CD4-positive, alpha-beta T cell treated with Interleukin-21 for 1 hour (primary cell): ENCODE results near the gene TMEM163.

ENCODE experiments used
- DNase-seq: peaks from one replicate; pipeline ENCODE4 v3.0.0-alpha.2; 2020

TMEM163 gene

DNA sequence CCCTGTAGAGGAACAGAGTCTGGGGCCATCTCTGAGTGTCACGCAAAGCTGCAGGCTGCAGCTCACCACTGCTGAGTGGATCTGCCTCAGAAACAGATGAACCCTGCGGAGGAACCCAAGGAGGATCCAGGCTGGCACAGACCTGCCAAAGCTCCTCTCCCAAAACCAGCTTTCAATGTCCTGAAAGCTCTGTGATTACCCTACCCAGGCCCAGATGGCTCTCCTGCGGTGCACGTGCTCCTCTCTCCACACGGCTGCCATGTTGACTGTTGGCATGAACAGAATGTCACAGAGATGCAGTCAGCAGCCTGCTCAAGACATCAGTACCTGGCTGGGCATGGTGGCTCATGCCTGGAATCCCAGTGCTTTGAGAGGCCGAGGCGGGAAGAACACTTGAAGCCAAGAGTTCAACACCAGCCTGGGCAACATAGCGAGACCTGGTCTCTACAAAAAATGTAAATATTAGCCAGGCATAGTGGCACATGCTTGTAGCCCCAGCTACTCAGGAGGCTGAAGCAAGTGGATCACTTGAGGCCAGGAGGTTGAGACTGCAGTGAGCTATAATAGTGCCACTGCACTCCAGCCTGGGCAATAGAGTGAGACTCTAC lies 248.1 kb downstream of the TMEM163 start:
- no peak for DNase-seq

DNA sequence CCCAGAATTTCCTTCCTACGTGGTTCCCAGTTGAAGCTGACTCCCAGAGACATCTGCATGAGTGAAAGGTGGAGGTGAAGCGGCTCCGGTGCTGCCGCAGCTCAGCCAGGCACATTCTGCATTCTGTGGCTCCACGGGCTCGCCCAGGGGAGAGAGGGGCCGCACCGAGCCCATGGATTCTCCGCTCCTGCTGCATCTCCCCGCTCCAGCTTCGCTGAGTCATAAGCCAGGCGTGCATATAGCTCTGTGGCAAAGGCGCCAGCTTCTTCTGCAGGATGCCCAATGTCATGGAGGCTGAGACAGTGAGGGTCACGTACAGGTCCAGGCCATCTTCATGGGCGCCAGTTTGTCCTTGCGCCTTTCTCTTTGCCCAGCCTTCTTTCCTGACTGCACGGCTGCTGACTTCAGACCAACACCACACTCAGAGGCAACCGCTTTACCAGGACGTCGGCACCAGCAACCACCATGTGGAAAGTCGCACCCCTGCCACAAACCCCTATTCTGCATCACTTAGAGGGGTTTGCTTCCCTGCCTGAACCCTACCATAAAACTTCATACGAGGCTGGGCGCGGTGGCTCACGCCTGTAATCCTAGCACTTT lies 249.2 kb downstream of the TMEM163 start:
- DNase-seq: no peak

DNA sequence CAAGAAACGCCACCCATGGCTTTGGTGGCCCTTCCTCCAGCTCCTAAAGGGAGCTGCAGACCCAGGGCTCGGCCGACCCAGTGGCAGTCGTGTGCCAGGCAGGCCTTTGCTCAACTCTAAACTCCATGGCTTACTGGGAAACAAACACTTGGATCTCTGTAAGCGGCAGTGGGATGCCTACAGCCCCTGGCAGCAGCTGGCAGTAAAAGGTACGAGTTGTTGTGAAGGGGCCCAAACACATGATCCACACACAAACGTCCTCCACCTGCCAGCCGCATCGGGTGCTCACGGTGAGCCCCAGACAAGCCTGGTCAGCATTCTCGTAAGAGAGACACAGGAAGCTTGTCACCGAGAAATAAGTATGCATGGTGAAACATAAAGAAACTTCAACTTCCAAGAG lies 250.0 kb downstream of the TMEM163 start:
- no peak for DNase-seq

DNA sequence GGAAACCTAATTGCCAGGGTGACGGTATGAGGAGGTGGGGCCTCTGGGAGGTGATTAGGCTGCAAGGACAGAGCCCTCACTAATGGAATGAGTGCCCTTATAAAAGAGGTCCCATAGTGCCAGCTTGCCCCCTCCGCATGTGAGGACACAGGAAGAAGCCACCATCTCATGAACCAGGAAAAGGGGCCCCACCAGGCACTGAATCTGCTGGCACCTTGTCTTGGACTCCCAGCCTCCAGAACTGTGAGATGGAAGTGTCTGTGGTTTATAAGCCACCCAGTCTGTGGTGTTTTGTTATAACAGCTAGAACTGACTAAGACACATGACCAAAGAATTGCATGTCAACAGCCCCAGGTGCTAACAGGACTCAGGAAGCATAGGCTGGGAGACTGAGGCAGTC lies 250.6 kb downstream of the TMEM163 start:
- no peak for DNase-seq

DNA sequence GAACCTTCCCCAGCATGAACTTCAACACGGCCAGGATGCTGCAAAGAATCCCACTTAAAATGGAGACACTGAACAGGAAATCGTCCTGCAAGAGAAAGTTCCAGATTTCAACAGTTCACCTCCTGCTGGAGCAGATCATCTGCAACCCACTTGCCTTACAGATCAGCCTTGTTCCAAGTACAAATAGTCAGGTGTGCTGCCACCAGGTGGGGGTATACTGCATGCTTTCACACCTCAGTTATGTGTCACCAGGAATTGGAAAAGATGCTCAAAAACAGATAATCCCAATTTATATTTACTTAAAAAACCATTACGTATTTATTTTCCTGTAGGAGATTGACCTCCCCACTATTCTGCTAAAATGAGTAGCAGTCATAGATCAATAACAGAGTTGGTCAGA lies 252.7 kb downstream of the TMEM163 start:
- peak; percentile 22 for DNase-seq

DNA sequence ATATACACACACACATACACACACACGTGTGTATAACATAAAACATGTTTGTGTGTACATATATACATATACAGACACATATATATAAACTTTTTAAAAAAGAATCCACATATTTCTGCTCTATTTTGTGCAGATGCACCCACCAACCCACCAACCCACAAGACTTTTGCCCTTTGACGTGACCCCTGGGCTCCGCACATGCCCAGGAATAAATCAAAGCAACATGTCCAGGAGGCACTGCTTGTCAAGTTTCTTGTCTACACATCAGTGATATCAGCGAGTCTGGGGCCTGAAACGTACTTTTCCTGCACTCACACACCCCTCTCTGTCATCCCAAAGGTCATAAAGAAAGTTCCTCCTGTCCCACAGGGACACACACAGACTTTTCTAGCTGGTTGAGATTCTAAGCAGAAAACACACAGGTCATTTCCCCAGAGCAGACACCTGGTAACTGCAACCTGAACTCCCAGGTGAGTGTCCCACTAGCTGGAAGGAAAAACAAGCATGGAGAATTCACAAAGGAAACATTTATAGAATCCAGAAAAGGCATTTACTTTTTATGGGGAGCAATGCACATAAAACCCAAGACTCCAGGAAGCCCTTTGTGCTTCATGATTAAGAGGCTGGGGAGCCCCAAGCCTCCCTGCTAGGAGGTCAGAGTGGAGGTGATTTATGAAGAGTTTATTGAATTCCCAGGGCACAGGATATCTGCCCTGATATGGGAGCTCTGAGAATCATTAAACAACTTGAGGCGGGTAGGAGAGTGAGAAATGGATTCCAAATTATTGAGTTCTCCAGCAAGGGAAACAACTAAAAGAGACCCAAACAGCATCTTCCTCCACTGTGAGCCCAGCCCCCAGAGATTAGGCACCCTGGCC lies 253.3 kb downstream of the TMEM163 start:
- no peak for DNase-seq

DNA sequence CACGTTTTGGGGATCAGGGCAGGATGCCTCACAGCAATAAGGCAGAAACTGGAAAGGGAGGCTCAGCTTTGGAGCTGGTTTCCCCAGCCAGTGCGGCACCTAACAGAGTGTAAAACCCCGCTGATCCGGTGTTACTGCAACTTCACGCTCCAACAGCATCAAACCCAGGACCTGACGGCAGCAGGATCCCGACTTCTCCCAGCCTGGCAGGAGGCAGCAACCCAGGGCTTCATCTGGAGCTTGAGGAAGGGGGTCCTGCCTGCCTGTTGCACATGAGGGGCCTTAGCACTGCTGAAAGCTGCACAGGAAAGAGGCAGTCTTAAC lies 255.1 kb downstream of the TMEM163 start:
- no peak for DNase-seq

DNA sequence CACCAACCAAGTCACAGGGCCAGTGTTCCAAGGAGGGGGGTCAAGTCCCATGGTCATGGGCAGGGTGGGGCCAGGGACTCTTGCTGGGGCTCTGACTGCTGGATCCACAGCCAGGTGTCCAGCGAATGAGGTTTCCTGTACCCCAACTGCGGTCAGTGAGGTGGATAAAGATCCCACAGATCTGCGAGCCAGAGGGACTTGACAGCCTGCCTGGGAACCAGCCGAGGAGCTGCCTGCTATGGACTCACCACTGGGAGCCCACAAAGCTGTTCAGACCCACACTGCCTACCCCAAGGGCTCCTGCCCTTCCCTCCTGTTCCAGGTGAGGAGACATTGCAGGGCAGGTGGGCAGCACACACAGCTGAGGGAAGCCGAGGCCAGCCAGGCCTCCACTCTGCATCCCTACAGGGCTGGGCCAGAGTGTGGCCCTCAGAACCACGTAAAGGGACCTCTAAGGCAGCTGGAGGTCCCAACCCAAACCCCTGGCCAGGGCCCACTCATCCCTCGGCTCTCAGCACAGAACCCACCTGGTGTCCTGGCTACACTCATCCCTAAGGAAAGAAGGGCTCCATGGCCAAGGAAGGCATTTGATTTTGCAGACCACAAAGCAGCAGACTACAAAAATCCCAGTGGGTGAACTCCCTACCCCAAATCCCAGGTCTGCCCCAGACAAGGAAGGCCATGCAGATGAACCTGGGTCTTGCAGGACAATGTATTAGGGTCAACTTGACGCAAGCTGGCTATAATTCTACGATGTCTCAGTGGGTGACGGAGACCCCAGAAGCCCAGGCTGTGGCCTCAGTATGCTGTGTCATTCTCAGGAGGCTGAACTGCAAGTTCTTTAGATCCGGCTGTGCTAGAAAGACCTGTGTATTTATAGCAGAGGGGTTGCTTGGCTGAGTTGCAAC lies 255.8 kb downstream of the TMEM163 start:
- DNase-seq: no peak

DNA sequence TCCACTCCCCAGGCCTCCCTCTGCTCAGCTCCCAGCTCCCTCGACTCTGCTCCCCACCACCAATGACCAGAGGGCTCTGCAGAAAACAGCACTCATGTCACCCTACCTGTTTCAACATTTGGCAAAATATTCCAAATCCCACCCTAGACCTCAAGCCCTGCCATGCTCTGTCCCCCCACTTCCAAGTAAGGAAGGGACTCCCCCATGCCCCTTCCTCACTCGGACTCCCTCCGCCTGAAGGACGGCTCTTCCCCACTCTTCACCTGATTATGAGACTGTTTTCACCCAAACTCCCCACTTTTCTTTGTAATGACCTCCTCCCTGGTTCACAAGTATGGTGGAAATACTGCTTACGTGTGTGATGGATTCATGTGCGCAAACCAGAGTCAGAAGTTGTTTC lies 256.5 kb downstream of the TMEM163 start:
- DNase-seq: no peak

DNA sequence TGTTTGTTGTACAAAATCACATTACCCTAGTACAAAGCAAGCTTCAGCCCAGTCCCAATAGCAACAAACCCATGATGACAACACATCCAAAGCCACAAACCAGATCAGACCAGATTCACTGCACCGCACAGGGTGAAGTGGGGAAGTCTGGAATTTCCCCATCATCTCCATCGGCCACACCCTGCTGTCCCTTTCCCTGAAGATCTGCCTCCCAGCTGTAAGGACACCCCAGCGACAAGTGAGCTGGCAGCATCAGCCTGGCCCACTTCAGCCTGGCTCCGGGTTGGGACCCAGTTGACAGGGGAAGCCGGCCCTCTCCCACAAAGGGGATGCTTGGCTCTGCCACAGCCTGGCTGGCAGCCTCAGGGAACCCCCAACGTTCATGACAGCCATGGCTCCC lies 257.3 kb downstream of the TMEM163 start:
- no peak for DNase-seq

DNA sequence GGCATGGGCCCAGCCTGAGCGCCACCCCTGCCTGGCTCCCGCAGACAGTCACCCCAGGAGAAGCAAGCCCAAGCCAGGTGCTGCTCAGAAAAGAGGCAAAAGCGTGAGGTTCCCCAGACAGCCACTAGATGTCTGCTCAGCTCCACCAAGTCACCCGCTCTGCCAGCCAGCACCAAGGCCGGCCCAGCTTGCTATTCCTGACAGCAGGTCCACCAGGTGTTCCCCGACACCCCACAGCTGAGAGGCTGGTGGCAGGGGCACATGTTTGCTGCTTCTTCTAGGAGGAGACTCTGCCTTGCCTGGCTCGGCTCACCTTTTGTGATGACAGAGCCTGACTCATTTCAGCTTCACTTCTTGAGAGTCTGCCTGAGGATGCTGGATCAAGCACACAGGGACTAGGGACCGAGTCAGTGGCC lies 258.2 kb downstream of the TMEM163 start:
- peak; percentile 37 for DNase-seq

DNA sequence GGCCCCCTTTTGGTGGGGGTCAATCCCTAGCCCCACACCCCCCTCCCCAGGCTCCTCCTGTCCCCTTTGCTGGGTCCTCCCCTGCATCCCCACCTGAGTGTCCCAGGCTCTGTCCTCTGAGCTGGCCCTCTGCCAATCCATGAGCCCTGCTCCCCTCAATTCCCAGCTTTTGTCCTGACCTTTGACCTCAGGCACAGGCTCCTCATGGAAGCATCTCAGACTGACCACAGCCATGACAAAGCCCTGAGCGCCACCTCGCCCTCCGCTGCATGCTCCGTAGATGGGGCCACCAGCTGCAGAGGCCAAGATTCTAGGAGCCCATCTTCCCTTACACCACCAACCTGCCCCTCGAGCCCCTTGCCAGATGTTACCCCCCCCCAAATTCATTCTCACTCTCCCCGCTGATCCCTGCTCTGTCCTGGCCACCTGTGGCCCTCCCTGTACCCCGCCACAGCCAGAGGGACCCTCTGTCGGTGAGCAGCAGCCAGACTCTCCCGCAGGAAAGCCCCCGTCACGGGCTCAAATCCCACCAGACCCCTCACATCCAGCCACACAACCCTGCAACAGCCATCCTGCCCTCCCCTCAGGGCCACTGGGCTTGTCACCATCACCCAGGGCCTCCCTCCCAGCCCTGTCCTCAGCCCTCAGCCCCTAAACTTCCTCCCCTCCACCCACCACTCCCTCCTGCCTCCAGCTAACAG lies 258.9 kb downstream of the TMEM163 start:
- no peak for DNase-seq

DNA sequence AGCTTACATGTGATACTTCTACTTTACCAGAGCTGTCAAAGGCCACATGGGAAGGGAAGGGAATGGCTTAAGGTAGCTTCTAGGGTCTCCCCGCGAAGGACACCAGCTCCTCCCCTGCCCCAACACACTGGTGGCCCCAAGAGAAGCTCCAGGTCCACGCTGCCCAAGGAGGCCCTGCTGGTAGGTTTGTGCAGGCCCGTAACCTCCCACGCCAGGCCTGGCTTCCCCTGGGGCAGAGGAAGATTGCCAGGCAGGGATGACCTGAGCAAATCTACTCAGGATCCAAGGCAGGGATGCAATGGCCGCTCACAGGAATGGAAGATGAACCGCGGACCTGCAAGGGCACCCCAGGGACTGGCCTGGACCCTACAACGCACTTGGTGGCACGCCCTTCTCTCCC lies 259.9 kb downstream of the TMEM163 start:
- no peak for DNase-seq

DNA sequence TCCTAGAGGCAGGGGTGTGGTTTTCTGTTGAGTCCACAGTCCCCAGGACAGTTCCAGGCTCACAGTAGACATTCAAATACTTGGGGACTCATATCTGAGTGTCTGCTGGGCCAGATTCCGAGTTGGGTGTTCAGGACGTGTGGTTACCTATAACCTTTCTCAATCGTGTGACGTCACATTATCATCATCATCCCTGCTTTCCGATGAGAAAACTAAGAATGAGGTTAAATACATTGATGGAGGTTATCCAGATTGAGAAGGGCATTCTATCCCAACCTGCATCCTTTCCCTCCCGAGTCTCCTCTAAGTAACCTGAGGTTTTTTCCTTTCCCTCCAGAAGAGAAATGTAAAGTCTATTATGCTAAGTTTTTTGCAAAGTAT lies 260.3 kb downstream of the TMEM163 start:
- DNase-seq: no peak

DNA sequence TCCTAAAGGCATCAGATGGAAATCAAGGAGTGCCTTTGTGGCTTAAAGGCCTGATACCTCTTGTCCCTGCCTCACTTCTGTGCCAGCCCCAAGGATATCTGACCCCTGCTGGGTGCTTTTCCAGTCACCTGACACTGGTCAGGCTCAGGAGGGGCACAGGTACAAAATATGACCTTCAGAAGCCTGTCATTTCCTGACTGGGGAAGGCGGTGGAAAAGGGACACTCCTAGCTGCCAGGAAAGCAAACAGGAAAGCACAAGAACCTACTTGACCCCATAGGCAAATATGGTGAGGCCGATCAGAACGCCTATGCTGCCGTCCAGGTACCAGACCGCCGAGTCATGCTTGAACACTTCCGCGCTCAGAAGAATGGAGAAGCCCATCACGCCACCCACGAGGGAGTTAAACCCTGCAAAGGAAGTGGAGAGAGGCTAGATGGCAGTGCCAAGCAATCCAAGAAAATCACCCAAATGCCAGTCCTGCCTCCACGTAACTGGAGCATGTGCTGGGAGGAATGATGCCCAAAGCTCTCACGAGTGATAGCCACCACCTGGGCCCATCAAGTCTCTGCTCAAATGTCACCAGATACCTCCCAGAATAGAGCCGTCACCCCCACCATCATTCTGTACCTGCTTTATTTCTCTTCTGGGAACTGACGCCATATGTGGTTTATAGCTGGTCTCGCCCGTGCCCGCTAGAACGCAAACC lies 260.9 kb downstream of the TMEM163 start:
- DNase-seq: no peak

DNA sequence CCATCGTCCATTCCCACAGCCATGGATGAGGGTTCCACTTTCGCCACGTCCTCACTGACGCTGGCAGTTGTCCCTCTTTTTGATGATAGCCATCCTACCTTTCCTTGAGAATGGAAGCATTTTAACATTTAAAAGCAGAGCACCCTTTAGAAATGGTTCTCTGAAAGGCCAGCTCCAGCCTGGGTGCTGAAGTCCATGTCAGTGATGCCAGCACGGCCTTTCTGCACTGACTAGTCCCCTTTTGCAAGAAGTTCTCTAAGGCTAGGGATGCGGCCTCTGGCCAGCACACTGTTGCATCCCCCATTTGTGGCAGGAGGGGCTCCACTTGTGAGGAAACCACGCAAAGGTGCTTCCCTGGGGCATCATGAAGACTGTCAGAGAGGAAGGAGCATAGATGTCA lies 261.4 kb downstream of the TMEM163 start:
- DNase-seq: no peak

DNA sequence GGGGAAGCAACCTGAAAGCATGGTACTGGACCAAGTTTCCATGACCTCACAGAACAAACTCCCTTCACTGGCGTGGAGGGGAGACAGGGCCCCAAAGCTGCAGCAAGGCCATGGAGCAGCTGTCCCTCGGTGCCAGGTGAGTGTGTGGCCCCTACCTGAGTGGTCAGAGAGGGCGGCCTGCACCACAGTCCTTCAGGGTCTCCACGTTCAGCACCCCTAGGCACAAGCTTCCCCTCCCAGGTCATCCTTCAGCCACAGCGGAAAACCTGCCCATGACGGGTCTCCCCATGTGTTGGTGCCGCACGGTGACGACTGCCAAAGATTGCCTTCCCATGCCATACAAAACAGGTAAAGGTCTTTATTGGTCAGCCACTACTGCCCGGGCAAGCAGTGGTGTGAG lies 263.4 kb downstream of the TMEM163 start:
- no peak for DNase-seq

DNA sequence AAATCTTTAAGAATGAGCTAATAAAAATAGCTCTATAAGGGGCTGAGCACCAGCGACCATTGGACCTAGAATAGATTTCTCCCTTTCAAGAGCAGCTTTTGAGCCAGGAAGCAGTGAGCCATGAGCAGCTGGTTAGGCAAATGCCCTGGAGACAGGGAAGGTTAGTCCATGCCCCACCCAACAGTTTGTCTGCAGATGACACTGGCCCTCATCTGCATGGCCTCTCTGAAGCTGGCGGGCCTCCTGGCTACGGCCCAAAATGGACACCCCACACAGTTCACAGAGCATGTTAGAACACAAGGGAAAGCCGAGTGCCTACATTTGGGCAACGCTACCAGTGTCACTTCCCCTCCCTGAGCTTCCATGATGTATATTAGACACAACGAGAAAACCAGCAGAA lies 263.9 kb downstream of the TMEM163 start:
- DNase-seq: no peak

DNA sequence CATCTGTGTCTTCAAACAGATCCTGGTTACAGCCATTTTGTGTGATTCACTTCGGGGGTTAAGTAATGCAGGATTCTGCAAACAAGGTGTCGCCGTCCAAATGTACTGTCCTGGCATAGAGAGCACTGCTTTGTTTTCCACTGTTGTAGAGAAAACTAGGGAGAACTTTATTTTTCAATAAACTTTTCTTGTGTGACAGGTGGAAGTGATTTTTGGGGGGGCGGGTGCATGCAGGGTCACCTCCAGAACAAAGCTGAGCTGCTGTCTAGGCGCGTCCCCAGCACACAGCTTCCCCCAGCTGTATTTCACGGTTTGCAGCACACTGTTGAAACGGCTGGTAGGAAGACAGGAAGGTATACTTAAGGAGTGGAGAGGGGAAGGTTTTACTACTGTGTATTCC lies 264.4 kb downstream of the TMEM163 start:
- no peak for DNase-seq

DNA sequence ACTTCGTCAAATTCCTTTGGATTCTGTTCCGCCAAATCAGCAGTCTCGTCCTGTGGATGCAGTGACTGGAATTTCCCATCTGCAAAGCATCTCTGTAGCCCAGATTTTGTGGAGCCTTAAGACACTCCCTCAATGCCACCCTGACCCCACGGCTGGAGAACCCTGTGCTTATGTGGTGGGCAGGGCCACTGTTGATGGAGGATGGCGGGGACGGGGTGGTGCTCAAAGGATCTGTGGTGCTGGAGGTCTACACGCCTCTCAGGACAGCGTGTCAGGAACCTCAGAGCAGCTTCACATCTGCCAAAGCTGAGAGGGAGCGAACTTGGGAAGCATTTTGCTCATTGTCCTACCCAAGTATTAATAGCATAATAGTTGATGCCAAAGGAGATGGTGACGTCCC lies 264.8 kb downstream of the TMEM163 start:
- DNase-seq: no peak

DNA sequence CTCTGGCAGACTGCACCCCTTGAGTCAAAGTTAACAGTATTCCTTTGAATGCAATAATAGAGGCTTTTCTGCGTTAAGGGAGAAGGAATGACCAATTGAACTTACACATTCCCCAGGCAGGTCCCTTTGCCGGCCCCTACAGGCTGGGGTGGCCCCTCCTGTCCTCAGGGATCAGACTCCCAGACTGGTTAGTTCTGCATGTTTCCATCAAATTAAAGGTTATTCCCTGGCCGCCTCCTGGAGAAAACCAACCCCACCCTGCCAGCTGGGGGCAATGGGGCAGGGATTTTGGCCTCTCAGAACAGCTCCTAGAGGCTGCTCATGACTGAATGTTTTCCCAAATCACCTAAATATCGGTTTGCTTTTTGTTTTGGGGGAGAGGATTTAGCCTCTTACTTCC lies 265.3 kb downstream of the TMEM163 start:
- DNase-seq: no peak
